Cerebellar cortex (tissue), 1 donor: ENCODE results near the gene CDK13.

Source experiments
- DNase-seq: peaks from one replicate; pipeline ENCODE4 v3.0.0-alpha.2; 2015; ENCODE audit warnings: low spot score

CDK13 gene

DNA sequence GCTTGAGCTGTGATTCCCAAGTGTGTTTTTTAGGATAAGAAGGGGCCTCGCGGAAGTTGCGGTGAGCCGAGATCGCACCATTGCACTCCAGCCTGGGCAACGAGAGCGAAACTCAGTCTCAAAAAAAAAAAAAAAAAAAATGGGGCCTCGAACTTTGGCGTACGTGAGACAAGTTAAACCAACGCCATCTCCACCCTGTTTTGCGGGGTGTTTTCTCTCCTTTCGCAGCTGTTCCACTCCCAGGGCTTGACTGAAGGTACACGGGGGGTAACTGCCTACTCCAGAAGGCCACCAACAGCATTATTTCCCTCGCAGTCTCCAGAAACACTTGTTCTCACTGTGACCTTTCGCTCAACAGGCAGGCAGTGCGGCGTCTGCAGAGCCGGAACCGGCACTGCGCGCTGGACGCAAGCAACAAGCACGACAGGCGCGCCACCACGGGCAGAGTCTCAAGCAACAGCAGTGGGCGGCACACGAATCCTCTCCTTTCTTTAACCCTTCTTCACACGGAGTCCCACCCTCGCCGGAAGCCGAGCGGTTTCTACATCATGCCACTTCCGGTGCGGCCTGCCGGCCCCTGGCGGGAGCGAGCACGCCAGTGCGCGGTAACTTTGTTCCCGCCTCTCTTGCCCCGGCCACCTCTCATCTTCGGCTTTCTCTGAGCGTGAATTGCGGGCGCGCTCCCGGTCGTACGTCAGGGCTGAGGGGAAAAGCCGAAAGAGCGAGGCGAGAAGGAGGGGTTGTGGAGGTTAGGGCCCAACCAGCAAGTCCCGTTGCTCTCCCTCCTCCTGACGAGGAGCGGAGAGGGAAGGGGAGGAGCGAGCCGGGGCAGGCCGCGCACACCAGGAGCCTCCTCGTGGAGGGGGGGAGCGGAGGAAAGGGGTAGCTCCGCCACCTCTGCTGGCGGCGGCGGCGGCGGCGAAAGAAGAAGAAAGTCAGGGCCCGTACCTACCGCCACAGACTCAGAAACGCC lies 814 bp upstream of the CDK13 start:
- peak; percentile 99 for DNase-seq

DNA sequence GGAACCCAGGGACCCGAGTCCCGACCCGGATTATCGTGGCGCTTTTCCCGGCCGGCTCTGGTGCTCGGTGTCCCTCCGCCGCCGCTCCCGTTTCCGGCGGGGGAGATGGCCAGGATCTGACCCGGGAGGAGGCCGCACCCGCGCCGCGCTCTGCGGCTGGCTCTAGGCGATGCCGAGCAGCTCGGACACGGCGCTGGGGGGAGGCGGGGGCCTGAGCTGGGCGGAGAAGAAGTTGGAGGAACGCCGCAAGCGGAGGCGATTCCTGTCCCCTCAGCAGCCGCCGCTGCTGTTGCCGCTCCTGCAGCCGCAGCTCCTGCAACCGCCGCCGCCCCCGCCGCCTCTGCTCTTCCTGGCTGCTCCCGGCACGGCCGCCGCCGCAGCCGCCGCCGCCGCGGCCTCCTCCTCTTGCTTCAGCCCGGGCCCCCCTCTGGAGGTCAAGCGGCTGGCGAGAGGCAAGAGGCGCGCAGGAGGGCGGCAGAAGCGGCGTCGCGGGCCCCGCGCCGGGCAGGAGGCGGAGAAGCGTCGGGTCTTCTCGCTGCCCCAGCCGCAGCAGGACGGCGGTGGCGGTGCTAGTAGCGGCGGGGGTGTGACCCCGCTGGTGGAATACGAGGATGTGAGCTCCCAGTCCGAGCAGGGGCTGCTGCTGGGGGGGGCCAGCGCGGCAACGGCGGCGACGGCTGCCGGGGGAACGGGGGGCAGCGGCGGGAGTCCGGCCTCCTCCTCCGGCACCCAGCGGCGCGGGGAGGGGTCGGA lies 593 bp downstream of the CDK13 start:
- DNase-seq, result peak; percentile 34

DNA sequence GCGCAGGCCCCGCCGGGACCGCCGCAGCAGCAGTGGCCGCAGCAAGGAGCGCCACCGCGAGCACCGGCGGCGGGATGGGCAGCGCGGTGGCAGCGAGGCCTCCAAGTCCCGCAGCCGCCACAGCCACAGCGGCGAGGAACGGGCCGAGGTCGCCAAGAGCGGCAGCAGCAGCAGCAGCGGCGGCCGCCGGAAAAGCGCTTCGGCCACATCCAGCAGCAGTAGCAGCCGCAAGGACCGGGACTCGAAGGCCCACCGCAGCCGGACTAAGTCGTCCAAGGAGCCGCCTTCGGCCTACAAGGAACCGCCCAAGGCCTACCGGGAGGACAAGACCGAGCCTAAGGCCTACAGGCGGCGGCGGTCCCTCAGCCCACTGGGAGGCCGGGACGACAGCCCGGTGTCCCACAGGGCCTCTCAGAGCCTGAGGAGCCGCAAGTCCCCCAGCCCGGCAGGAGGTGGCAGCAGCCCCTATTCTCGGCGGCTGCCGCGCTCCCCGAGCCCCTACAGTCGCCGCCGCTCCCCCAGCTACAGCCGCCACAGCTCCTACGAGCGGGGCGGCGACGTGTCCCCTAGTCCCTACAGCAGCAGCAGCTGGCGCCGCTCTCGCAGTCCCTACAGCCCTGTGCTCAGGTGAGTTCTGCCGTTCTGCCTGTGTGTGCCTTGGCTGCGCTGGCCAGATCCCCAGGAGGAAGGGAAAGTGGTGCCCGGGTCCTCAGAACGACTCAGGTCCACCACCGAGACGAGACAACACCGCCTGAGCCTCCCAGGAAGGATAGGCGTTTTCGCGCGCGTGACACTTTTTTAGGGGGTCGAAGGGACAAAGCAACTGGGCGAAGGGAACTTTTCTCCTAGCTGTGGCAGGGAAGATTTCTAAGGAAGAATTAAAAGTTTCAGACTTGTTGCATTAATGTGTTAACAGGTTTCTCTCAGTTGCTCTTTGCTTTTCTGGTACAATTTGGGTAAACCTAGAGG lies 1.5 kb downstream of the CDK13 start:
- DNase-seq, result peak; percentile 44

DNA sequence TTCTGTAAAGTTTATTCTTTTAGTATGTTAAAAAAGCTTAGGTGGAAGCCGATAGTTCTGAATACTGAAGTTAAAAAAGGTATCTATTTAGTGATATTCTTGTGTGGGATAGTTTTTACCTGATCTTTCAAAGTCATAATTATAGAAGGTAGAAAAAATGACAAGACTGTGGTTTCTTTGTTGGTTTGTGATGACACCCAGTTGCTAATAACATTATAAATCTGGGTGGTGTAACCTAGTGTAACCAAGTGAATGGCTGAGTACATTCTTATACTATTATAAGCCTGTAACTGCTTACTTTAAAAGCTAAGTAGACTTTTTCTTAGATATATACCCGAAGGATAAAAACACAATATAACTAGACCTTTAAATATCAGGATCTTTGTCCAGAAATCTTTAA lies 2.3 kb downstream of the CDK13 start:
- no peak for DNase-seq

DNA sequence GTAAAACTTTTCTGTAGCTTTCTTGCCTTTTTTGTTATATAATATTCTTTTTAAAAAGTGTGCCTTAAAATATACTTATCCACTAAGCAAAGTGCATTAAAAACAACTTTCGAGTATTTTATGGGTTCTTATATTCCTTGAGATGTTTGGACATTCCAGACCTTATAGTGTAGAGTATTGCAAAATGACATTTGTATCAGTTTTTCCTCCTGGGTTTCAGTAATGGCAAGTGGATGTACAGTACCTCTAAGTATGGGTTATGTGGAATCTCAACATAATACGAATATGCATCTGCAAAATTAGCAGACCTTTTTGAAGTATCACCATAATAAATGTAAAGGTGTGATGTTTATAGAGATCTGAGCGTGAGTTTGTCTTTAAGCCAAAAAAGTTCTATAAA lies 2.7 kb downstream of the CDK13 start:
- DNase-seq, result no peak

DNA sequence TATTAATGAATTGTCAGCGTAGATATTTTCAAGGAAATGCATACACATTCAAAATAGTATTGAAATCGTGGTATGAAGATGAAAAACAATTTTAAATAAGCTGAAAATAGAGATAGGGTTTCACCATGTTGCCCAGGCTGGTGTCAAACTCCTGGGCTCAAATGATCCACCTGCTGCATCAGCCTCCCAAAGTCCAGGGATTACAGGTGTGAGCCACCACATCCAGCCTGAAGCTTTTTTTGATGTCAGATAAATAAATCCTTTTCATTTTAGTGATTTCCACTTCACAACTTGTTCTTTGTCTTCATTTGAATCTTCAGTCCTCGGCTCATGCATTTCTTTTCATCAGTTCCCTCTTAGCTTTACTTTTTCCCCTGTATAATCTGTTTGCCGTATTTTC lies 4.6 kb downstream of the CDK13 start:
- no peak for DNase-seq

DNA sequence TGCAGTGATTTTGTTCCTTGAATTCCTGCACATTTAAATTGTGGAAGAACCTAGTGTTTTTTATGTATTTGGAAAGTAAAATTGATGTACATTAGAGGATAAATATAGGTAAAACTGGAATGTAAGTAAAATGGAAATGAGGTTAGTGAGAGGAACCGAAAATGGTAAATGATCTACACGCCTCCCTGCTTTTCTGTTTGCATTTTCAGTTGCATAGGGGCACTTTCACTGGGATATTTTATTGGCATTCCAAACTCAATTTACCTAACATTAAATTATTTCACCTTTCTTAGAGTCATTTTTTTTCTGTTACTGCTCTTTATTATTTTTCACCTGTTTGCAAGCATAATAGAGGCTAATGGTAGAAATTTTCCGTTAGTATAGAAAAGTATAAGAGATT lies 8.0 kb downstream of the CDK13 start:
- no peak for DNase-seq

DNA sequence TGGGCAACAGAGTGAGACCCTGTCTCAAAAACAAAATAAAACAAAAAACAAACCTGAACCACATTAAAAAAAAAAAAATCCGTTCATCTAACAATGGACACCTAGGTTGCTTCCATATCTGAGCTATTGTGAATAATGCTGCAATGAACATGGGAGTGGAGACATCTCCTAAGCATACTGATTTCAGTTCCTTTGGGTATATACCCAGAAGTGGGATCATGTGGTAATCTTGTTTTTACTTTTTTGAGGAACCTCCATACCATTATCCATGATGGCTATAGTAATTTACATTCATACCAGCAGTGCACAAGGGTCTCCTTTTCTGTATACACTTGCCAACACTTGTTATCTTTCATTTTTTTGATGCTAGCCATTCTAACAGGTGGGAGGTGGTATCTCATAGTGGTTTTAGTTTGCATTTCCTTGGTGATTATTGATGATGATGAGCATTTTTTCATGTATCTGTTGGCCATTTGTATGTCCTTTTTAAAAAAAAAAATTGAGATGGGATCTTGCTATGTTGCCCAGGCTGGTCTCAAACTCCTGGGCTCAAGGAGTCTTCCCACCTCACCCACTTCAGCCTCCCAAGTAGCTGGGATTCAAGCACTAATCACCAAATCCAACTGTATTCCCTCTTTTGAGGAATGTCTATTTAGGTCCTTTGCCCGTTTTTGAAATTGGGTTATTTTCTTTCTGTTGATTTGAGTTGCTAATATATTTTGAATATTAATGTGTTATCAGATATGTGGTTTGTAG lies 17.5 kb downstream of the CDK13 start:
- DNase-seq, result no peak

DNA sequence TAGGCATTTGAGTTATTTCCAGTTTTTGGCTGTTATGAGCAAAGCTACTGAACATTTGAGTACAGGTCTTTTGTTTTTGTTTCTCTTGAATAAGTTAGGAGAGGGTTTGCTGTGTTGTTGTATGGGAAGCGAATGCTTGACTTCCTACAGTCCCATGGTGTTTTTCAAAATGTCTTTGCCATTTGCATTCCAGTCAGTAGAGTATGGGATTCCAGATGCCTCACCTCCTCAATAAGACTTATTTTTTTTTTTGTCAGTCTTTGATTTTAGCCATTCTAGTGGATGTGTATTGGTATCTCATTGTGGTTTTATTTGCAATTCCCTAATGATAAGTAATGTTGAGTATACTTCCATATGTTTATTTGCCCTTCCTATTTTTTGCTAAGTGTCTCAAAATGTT lies 19.4 kb downstream of the CDK13 start:
- no peak for DNase-seq

DNA sequence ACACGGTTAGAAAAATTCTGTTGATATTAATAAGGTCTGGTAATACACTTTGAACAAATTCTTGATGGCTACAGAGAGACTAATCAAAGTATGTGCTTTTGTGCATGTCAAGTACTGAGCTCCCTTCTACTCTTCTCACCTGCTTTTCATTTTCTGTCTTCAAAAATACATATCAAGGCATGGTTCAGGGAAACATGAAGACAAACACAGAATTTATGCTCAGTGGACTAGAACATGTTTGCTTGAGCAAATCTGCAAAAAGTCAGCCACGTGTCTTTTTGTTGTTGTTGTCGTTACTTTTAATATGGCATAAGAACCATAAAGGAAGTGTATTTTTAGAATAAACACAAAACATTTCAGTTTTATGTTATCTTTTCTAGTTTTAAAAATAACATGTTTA lies 21.9 kb downstream of the CDK13 start:
- no peak for DNase-seq

DNA sequence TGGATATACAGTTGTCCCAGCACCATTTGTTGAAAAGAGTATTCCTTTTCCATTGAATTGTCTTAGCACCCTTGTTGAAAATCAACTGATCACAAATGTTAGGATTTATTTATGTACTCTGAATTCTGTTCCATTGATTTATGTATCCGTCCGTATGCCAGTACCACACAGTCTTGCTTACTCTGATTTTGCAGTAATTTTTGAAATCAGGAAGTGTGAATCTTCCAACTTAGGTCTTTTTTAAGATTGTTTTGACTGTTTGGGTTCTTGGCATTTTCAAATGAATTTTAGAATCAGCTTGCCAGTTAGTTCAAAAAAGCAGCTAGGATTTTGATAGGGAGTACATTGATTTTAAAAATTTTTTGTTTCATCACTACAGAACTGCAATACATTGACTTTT lies 23.7 kb downstream of the CDK13 start:
- no peak for DNase-seq

DNA sequence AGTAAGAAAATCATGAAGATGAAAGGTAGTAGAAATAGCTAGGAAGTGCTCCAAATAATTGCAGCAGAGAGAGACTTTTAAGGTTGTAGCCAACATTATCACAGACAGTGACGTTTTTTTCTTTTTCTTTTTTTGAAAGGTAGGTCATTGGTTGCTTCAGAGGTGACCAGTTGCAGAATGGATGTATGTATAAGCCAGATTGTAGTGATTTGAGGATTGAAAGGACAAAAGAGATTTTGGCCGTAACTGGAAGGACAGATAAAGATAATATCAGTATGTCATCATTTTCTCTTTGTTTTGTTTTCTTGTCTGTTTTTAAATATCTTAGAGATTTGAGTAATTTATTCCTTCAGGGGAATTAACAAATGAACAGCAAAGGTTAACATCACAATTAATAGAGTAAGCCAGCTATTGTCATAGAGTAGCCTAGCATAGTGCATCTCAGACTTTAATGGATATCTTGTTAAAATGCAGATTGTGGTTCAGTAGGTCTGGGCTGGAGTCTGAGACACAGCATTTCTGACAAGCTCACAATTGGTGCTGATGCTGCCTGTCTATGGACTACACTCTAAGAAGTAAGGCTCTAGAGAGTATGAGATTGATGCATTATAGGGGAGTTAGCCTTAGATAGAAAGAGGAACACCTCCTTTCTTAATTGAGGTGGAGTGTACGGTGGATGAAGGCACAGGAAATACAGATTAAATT lies 28.3 kb downstream of the CDK13 start:
- no peak for DNase-seq

DNA sequence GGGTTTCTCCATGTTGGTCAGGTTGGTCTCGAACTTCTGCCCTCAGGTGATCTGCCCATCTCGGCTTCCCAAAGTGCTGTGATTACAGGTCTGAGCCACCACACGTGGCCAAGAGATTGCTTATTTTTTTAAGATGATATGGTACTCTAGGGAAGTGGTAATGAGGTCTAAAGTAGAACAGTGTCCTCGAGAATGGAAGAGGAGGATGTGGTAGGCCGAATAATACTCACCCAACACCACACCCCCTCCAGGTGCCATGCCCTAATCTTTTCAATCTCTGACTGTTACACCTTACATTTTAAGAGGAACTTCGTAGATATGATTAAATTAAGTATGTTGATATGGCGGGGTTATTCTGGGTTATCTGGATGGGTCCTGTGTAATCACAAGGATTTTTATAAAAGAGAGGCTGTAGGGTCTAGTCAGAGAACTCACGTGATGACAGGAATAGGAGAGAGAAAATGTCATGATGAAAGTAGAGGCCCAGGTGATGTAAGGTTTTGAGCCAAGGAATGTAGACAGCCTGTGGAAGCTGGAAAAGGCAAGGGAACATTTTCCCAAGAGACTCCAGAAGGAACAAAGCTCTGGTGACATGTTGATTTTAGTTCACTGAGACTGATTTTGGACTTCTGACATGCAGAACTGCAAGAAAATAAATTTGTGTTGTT lies 29.5 kb downstream of the CDK13 start:
- DNase-seq, result no peak

DNA sequence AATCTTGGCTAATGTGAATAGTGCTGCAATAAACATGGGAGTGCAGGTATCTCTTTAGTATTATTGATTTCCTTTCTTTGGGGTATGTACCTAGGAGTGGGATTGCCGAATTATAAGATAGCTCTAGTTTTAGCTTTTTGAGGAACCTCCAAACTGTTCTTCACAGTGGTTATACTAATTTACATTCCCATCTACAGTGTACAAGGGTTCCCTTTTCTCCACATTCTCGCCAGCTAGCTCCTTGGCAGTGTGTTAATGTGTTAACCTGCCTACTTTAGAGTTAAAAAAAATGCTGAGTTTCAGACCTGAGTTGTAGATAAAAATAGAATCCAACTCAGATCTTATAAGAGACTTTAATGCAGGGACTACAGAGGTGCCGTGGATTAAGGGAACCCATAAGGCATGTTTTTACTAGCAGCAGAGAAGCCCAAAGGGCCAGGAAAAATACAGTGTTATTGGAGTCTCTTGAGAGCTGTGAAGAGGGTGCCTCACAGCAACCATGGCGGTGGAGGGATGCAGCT lies 35.4 kb downstream of the CDK13 start:
- no peak for DNase-seq

DNA sequence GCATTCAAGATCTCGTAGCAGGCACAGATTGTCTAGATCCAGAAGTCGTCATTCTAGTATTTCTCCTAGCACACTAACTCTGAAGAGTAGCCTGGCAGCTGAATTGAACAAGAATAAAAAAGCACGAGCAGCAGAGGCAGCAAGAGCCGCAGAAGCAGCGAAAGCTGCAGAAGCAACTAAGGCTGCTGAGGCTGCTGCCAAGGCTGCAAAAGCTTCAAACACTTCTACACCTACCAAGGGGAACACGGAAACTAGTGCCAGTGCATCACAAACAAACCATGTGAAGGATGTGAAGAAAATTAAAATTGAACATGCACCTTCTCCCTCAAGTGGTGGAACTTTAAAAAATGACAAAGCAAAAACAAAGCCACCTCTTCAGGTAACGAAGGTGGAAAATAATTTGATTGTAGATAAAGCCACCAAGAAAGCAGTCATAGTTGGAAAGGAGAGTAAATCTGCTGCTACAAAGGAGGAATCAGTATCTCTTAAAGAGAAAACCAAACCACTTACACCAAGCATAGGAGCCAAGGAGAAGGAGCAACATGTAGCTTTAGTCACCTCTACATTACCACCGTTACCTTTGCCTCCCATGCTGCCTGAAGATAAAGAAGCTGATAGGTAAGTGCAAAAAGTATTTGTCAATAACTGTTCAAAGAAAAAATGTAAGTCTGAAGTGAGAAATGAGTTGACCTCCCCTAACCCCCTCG lies 37.7 kb downstream of the CDK13 start:
- DNase-seq, result peak; percentile 65

DNA sequence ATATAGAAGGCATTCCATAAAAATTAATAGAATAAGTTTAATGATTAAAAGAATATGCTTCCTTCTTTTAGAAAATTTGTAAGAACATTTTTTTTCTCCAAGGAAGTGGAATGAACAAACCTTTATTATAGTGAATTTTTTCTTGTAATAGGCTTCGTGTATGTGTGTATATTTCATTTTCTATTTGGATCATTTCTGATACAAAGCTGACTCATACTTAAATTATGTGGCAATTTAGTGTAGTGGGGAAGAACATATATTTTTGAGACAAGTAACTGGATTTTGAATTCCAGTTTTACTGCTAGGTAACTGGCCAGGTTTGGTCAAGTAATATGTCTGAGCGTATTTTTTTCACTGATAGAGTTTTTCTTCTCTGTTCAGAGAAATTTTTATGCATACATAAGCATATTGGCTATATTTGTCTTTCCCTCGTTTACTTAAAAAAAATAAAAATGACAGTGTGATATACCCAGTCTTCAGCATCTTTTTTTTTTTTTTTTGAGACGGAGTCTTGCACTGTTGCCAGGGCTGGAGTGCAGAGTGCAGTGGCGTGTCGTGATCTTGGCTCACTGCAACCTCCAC lies 50.8 kb downstream of the CDK13 start:
- no peak for DNase-seq

DNA sequence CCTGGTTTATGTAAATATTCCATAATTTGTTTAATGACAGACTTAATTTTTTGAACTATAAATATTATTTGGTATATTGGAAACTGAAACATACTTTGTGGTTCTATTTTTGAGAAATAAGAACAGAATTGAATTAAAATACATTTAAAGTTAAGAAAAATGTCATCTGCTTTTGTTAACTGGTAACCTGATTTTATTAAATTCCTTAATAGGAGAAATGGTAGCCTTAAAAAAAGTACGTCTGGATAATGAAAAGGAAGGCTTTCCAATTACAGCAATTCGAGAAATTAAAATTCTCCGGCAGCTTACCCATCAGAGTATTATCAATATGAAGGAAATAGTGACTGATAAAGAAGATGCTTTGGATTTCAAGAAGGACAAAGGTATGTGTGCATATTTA lies 51.6 kb downstream of the CDK13 start:
- no peak for DNase-seq

DNA sequence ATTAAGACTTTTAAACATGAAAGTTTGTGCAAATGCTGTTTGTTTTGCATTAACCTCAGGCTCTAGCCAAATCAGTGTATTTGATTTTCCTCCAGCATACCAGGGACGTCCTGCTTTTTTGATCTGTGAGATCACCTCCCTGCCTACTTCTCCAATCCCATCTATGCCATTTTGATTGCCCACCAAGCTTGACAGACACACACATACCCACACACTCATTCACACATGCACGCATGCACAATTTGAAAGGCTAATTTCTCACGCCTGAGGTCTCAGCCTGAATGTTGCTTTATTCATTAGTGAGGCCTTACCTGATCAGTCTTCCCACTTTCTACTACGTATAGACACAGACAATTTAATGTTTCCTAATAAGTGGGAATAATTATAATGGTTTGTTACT lies 53.5 kb downstream of the CDK13 start:
- no peak for DNase-seq
